Neural cell (in vitro differentiated cells): ENCODE results near the gene SPDYE2. TPM values are rescaled to one million over a fixed set of nuclear protein-coding genes. Genes with fewer than 3 reads are reported as not detected.
"Not testable (repeated sequence)": the region's sequence is repeated elsewhere in the genome, so short reads cannot be mapped to it uniquely, and the experiment has no call there.

Source experiments
- H2AFZ ChIP-seq: fragments of 200-600, 300-800 bp; sonication (generic), shearing (Covaris generic); 2 replicates; pipeline ENCODE4 v1.6.0; 2014; ENCODE audit warnings: low read depth, mild to moderate bottlenecking, antibody characterized with exemption, low read length, moderate library complexity
- H3F3A ChIP-seq: fragments of 200-600 bp; shearing (Covaris generic); 2 replicates; pipeline ENCODE4 v1.6.1; 2016; ENCODE audit warnings: mild to moderate bottlenecking, moderate library complexity, mixed read lengths, antibody characterized with exemption, low read length; ENCODE audit not compliant: insufficient read depth, poor library complexity, severe bottlenecking
- H3K27ac ChIP-seq: fragments of 200-600, 300-800 bp; sonication (generic), shearing (Covaris generic); 2 replicates; pipeline ENCODE4 v1.5.1; 2014; ENCODE audit warnings: mild to moderate bottlenecking, low read length, moderate library complexity
- H3K27me3 ChIP-seq: fragments of 300-800, 200-600 bp; sonication (generic), shearing (Covaris generic); 2 replicates; pipeline ENCODE4 v1.6.0; 2014; ENCODE audit warnings: mild to moderate bottlenecking, low read depth, low read length, moderate library complexity; ENCODE audit not compliant: insufficient read depth
- H3K36me3 ChIP-seq: fragments of 300-800, 200-600 bp; sonication (generic), shearing (Covaris generic); 2 replicates; pipeline ENCODE4 v1.5.1; 2014; ENCODE audit warnings: mild to moderate bottlenecking, antibody characterized with exemption, low read length, moderate library complexity; ENCODE audit not compliant: insufficient read depth
- H3K4me2 ChIP-seq: fragments of 300-800, 200-600 bp; sonication (generic), shearing (Covaris generic); 2 replicates; pipeline ENCODE4 v1.6.0; 2014; ENCODE audit warnings: mild to moderate bottlenecking, low read length
- H3K4me3 ChIP-seq: fragments of 300-800, 200-600 bp; sonication (generic), shearing (Covaris generic); 2 replicates; pipeline ENCODE4 v1.5.1; 2014; ENCODE audit warnings: mild to moderate bottlenecking, low read length, moderate library complexity
- H3K79me2 ChIP-seq: fragments of 200-600 bp; shearing (Covaris generic); replicated peaks from 2 replicates; pipeline ENCODE4 v1.6.0; 2014; ENCODE audit warnings: mild to moderate bottlenecking, low read length, moderate library complexity; ENCODE audit not compliant: insufficient read depth
- H3K9ac ChIP-seq: fragments of 300-800, 200-600 bp; sonication (generic), shearing (Covaris generic); 2 replicates; pipeline ENCODE4 v1.6.1; 2016; ENCODE audit warnings: mild to moderate bottlenecking, low read length, mixed read lengths
- H3K9me2 ChIP-seq: fragments of 200-600 bp; shearing (Covaris generic); 2 replicates; pipeline ENCODE4 v1.6.1; 2016; ENCODE audit warnings: mild to moderate bottlenecking, low read length, mixed read lengths; ENCODE audit not compliant: insufficient read depth
- H3K9me3 ChIP-seq: fragments of 200-600, 300-800 bp; sonication (generic), shearing (Covaris generic); 2 replicates; pipeline ENCODE4 v1.6.1; 2016; ENCODE audit warnings: mild to moderate bottlenecking, mixed run types, low read length, moderate library complexity, mixed read lengths
- H4K20me1 ChIP-seq: fragments of 200-600 bp; shearing (Covaris generic); 2 replicates; pipeline ENCODE4 v1.6.1; 2016; ENCODE audit warnings: mild to moderate bottlenecking, mixed run types; ENCODE audit not compliant: insufficient read depth
- polyA plus RNA-seq: library from polyadenylated mRNA; depleted of rRNA; stranded (reverse); fragments of >200 nt; gene quantifications from 2 replicates; pipeline ENCODE4 v1.2.3, GENCODE V29; 2014

SPDYE2 gene
- polyA plus RNA-seq, 1 donor from 2014 or later, result not detected

DNA sequence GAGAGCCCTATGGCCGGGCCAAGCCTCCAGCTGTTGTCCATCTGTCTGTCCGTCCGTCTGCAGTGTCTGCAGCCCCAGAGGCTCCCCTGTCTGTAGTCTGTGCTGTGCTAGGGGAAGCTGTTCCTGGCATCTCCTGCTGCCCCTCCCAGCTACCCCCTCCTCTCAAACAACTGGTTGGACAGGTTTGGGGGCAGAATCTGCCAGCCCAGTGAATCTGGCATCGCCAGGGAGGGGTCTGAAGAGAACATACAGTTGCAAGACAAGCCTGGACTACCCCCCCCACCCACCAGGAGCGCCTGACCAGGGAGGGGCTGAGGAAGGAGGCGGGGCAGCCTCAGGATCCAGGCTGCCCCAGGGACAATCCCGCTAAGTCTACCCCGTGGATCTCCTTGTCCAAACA is 7.4 kb upstream of the SPDYE2 start, which contains the start of gene UPK3BL2:
UPK3BL2 (minus strand) TSS at position 101 of the 400 bp plus-strand sequence; CDS start at position 41, 60 bp downstream.
- H3K36me3 ChIP-seq, H4K20me1 ChIP-seq, H3K4me2 ChIP-seq, H3K27me3 ChIP-seq, H2AFZ ChIP-seq, H3K4me3 ChIP-seq, H3K79me2 ChIP-seq, H3K27ac ChIP-seq, H3F3A ChIP-seq, H3K9ac ChIP-seq, H3K9me2 ChIP-seq, H3K9me3 ChIP-seq: not testable (repeated sequence)

DNA sequence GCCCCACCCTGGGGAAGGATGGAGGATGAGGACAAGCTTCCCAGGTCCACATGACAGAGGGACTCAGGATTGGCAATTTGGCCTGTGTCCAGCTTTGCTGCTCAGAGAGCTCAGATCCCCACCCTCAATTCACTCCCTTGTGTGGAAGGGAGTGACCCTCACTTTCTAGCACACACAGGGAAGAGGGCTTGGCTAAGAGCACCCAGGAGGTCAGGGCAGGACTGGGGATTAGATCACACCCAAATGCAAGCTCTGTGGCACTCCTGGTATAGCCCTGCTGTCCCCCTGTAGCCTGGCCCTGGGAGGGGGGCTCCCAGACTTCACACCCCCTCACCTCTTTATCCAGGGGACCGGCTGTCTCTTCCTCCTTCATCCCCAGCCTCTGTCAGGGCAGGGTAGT is 6.7 kb upstream of the SPDYE2 start:
- not testable (repeated sequence) for H3F3A ChIP-seq, H3K36me3 ChIP-seq, H3K9me2 ChIP-seq, H3K4me3 ChIP-seq, H3K4me2 ChIP-seq, H3K79me2 ChIP-seq, H4K20me1 ChIP-seq, H3K9me3 ChIP-seq, H3K27ac ChIP-seq, H3K9ac ChIP-seq, H2AFZ ChIP-seq, H3K27me3 ChIP-seq

DNA sequence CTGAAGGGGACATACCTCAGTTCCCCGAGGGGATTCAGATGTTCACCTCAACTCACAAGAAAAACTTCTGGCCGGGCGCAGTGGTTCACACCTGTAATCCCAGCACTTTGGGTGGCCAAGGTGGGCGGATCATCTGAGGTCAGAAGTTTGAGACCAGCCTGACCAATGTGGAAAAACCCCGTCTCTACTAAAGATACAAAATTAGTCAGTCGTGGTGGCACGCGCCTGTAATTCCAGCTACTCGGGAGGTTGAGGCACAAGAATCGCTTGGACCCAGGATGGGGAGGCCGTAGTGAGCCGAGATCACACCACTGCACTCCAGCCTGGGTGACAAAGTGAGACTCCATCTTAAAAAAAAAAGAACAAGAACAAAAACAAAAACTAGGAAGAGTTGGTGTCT is 5.7 kb upstream of the SPDYE2 start:
- H3K9ac ChIP-seq, H3K36me3 ChIP-seq, H3K9me2 ChIP-seq, H3K79me2 ChIP-seq, H3F3A ChIP-seq, H3K4me3 ChIP-seq, H3K27ac ChIP-seq, H4K20me1 ChIP-seq, H2AFZ ChIP-seq, H3K27me3 ChIP-seq, H3K4me2 ChIP-seq, H3K9me3 ChIP-seq: not testable (repeated sequence)

DNA sequence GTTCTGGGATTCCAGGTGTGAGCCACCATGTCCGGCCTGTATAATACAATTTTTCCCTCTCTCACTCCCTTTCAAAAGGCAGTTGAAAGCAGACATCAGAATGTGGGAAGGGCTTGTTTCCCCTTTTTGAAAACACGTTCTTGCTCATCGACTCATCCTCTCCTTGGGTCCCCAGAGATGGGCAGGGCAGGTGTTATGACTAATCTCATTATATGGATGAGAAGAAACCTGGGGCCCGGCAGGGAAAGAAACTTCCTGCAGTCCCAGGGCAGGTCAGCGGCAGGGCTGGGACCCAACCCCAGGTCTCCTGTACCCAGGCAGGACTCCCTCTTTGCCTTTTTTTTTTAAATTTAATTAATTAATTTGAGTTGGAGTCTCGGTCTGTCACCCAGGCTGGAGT is 4.7 kb upstream of the SPDYE2 start:
- H3K4me3 ChIP-seq, H3K36me3 ChIP-seq, H3K79me2 ChIP-seq, H3F3A ChIP-seq, H3K9me3 ChIP-seq, H3K27ac ChIP-seq, H3K9me2 ChIP-seq, H3K4me2 ChIP-seq, H4K20me1 ChIP-seq, H2AFZ ChIP-seq, H3K9ac ChIP-seq, H3K27me3 ChIP-seq: not testable (repeated sequence)

DNA sequence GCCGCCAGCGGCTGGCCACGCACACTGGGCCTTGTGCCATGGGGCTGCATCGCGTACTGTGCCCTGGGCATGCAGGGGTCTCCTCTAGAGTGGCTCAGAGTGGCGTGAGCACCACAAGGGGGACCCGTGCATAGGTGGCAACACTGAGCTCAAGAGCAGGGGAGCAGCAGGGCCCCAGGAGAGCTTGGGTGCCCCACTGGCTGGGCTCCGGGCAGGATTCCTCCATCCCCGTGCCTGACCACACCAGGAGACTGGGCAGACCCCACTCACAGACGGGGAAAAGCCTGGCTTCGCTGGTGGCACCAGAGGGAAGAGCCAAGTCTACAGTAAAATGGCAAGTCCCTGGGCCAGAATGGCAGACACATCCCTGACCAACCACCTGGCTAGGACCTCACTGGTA is 17.6 kb downstream of the SPDYE2 start:
- H3K36me3 ChIP-seq, H3K9ac ChIP-seq, H3K4me3 ChIP-seq, H3K9me2 ChIP-seq, H2AFZ ChIP-seq, H3F3A ChIP-seq, H3K27me3 ChIP-seq, H3K4me2 ChIP-seq, H3K79me2 ChIP-seq, H3K9me3 ChIP-seq, H4K20me1 ChIP-seq, H3K27ac ChIP-seq: not testable (repeated sequence)
